Common myeloid progenitor, CD34-positive (primary cell): ENCODE measurements around the gene TYK2.

Experiments
- CTCF ChIA-PET: fragments of 350-600 bp; sonication (Branson Sonifier 250); formaldehyde crosslinking; loops from one replicate; lab custom pipeline; 2021; ENCODE audit warnings: antibody characterized with exemption; lab: Charles Lee
- POLR2A ChIA-PET: fragments of 350-600 bp; sonication (Branson Sonifier 250); formaldehyde crosslinking; loops from one replicate; lab custom pipeline; 2021; ENCODE audit warnings: antibody characterized with exemption; lab: Charles Lee
- DNase-seq, 3 donors: peaks; one replicate each; pipeline versions ENCODE4 v3.0.0 to v3.0.0-alpha.2; 2013
- H3K27ac ChIP-seq, 2 experiments: 1 replicate in 1 of 2; 2 replicates in 1 of 2; pipeline ENCODE4 v1.7.0; 2013; ENCODE audit warnings: inconsistent platforms in 2 of 2, low read length in 2 of 2, mild to moderate bottlenecking in 2 of 2, low read depth in 1 of 2, moderate library complexity in 1 of 2; ENCODE audit not compliant: severe bottlenecking in 2 of 2, insufficient read depth in 1 of 2, poor library complexity in 1 of 2
- H3K27me3 ChIP-seq, 5 experiments: replicated peaks in 2 of 5; 1 replicate in 3 of 5; 2 replicates in 2 of 5; pipeline versions ENCODE4 v1.6.1 to v1.7.0; 2013; ENCODE audit warnings: low read length in 4 of 5, mild to moderate bottlenecking in 2 of 5, moderate library complexity in 2 of 5, inconsistent platforms in 1 of 5; ENCODE audit not compliant: insufficient read depth in 5 of 5, control insufficient read depth in 4 of 5
- H3K36me3 ChIP-seq, 4 experiments: 1 replicate in 2 of 4; 2 replicates in 2 of 4; pipeline versions ENCODE4 v1.6.1 to v1.7.0; 2013; ENCODE audit warnings: low read length in 3 of 4, control low read depth in 1 of 4, mild to moderate bottlenecking in 1 of 4; ENCODE audit not compliant: control insufficient read depth in 4 of 4, insufficient read depth in 4 of 4
- H3K4me1 ChIP-seq, 4 experiments: 1 replicate in 3 of 4; 2 replicates in 1 of 4; pipeline versions ENCODE4 v1.6.1 to v1.7.1; 2013; ENCODE audit warnings: low read length in 3 of 4, mild to moderate bottlenecking in 3 of 4, control low read depth in 1 of 4, inconsistent platforms in 1 of 4, moderate library complexity in 1 of 4; ENCODE audit not compliant: control insufficient read depth in 4 of 4, insufficient read depth in 4 of 4; ENCODE audit errors: control extremely low read depth in 1 of 4
- H3K4me3 ChIP-seq, 7 experiments: 1 replicate in 4 of 7; 2 replicates in 3 of 7; pipeline versions ENCODE4 v1.5.1 to v1.7.0; 2013; ENCODE audit warnings: mild to moderate bottlenecking in 7 of 7, low read length in 6 of 7, moderate library complexity in 6 of 7, inconsistent platforms in 2 of 7, low read depth in 2 of 7, control low read depth in 1 of 7; ENCODE audit not compliant: insufficient read depth in 4 of 7, control insufficient read depth in 1 of 7; ENCODE audit errors: extremely low read depth in 1 of 7
- H3K9me3 ChIP-seq, 5 experiments: 1 replicate in 4 of 5; 2 replicates in 1 of 5; pipeline versions ENCODE4 v1.6.1 to v1.7.1; 2013; ENCODE audit warnings: low read length in 4 of 5, mild to moderate bottlenecking in 2 of 5, inconsistent platforms in 1 of 5, low read depth in 1 of 5, moderate library complexity in 1 of 5; ENCODE audit not compliant: control insufficient read depth in 4 of 5, insufficient read depth in 2 of 5; ENCODE audit errors: control extremely low read depth in 1 of 5
- WGBS: methylation state at CpG from one replicate; pipeline ENCODE4 v1.1.5; 2013; ENCODE audit not compliant: insufficient coverage; 5-methylcytosine and 5-hydroxymethylcytosine counted together

The TYK2 gene

DNA sequence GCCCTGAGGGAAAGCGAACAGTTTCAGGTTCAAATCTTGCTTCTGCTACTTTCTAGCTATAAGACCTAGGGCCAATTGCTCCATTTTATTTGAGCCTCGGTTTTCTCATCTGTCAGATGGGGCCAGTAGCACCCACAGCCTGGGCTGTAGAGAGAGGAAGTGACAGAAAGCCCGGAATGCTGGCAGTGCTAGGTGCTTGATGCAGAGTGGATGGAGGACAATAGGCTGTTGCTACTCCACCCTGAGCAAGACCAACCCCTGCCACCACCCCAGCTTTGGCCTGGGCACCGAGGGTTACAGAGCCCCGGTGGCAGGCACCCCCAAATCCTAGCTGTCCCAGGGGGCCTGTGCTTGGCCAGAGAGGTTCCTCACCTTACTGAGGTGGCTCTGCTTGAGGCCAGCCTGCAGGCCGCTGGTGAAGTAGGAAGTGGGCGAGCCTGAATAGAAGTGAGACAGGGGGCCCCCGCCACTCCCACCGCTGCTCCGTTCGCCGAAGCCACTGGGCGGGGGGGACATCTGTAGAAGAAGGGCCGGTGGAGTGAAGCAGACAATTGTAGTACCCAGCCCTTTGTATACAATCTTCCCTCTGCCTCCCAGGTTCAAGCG lies 62.4 kb downstream of the TYK2 start:
- WGBS = 92% methylated on average over 3 of the region's 15 CpGs
- H3K27me3 ChIP-seq = no peaks in the 10 kb centered on the region
- no peaks in the 10 kb centered on the region for H3K9me3 ChIP-seq
- no peak overlapping the region for H3K27ac ChIP-seq
- H3K36me3 ChIP-seq = peaks cover 20 to 67% (median 45%) of the 10 kb centered on the region in 4 experiments
- H3K4me3 ChIP-seq = no peak overlapping the region
- DNase-seq = no peak
- ChIA-PET POLR2A (interaction anchor here (0.6 kb wide), 1 partner anchor 41 kb away, joined by 4 read pairs; no protein-coding TSS in a partner anchor), CTCF (interaction anchor here (0.9 to 1.4 kb wide), 2 partner anchors 11 to 48 kb away, joined by 5 read pairs; no protein-coding TSS in a partner anchor)
- H3K4me1 ChIP-seq = peaks cover 0 to 14% (median 8%) of the 10 kb centered on the region in 4 experiments

- Histone ChIP-seq H3K9me3 (no peaks in the 10 kb centered on the region), H3K4me1 (peaks cover 0 to 14% (median 8%) of the 10 kb centered on the region in 4 experiments), H3K4me3 (no peak overlapping the region), H3K27ac (no peak overlapping the region), H3K36me3 (peaks cover 16 to 60% (median 39%) of the 10 kb centered on the region in 4 experiments), H3K27me3 (no peaks in the 10 kb centered on the region)
- no peak for DNase-seq
- POLR2A ChIA-PET = interaction anchor here (0.6 kb wide), 1 partner anchor 40 kb away, joined by 4 read pairs; no protein-coding TSS in a partner anchor
- 95% methylated on average over 24 of the region's 29 CpGs for WGBS
- CTCF ChIA-PET = interaction anchor here (0.6 to 1.4 kb wide), 3 partner anchors 8 to 12 kb away, joined by 3 to 5 read pairs (median 4); no protein-coding TSS in a partner anchor
Observed at GRCh38 chr19:10317045-10317856, 63.1 kb downstream of the TYK2 start.

DNA sequence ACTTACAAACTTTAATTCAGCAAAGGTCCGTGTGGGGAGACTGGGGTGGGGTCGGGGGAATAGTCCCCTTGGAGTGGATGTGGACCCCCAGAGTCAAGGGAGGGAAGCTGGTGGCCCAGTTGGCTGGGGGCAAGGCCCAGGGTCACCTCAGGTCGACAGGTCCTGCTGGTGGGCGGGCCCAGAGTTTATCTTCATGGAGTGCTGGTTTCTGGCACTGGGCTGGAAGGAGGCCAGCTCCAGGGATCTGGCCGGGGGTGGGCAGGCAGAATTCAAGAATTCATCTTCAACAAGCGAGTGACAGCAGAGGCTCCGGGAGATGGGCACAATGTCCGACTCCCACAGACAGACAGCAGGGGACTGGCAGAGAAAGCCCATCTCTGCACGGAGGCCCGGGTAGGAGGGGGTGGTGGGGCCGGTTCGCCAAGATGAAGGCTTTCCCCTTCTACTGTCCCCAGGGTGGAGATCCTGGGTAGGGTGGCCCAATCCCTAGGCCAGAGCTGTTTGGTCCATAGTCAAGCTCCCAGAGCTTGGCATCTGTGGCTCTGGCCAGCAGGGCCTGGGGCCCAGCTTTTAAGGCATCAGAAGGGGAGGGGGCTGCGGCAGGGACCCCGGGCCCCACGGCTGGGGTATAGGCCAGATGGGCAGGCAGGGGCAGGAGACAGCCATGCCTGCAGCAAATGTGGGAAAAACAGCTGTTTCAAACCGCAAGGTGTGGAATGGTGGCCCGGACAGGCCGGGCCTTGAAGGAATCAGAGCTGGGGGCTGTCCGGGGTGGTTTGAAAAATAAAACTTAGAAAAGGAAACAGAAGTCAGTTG lies 63.9 kb downstream of the TYK2 start:
- Histone ChIP-seq H3K27ac (peak overlapping the region in 1 of 2 experiments; percentile 66), H3K9me3 (no peaks in the 10 kb centered on the region), H3K36me3 (peaks cover 13 to 51% (median 31%) of the 10 kb centered on the region in 4 experiments), H3K4me3 (no peak overlapping the region), H3K4me1 (peaks cover 0 to 14% (median 8%) of the 10 kb centered on the region in 4 experiments), H3K27me3 (no peaks in the 10 kb centered on the region)
- no peak for DNase-seq
- 88% methylated on average over 18 of the region's 19 CpGs for WGBS
- CTCF ChIA-PET = interaction anchor here (0.6 to 1.0 kb wide), 2 partner anchors 8 to 11 kb away, joined by 3 to 4 read pairs; no protein-coding TSS in a partner anchor
- POLR2A ChIA-PET = no interaction called here

DNA sequence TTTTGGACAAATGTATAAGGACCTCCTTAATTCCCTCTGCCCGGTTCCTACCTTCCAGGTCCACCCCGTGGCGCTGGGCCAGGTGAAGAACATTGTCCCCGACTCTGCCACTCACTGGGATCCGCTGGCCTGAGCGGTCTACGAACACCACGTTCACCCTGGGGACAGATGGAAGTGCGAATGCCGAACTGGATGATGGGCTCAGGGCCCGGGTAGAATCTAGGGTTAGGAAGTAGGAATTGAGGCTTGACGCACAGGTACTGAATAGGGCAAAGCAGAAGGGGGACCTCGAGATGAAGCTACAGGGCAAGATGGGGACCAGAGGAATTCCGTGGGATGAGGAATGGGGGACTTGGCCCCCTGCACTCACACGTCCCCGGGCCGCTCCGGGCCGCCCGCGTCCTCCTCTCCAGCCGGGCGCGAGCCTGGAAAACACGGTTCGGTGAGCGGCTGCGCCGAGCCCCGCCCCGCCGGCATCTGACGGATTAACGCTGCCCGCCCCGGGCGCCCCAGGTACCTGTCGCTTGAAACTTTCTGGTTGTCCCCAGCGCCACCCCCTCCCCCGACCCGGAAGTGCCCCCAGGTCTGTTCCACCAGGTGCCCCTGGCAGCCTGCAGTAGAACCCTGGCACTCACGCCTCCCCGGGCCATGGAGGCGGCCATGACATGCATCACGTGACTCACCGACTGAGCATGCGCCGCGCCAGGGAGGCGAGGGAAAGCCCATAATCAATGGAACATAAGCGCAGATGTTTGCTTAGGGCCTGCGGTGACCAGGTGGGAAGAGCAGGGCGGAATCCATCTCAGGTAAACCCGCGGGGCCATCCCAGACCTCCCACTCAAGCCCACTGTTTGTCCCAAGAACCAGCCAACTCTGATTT lies 64.8 kb downstream of the TYK2 start, which contains the start of gene FDX2:
FDX2 (minus strand) TSS at position 681 of the 880 bp plus-strand sequence; CDS start at position 662, 19 bp downstream.
- no peaks in the 10 kb centered on the region for H3K9me3 ChIP-seq
- H3K4me1 ChIP-seq = peaks cover 0 to 14% (median 8%) of the 10 kb centered on the region in 4 experiments
- ChIA-PET CTCF (interaction anchor here (0.5 to 1.3 kb wide), 4 partner anchors 14 to 73 kb away, joined by 3 to 5 read pairs (median 3); partner anchors contain the start of gene ICAM1), POLR2A (interaction anchor here (0.8 kb wide), 1 partner anchor 65 kb away, joined by 3 read pairs; the partner anchor contains the start of gene TYK2)
- WGBS = 1% methylated on average over 43 of the region's 55 CpGs
- peak within 1 kb of the TSS; percentile 47 to 94 (median 88) for H3K4me3 ChIP-seq
- peak within 1 kb of the TSS in 1 of 2 experiments; percentile 66 for H3K27ac ChIP-seq
- DNase-seq = peak; percentile 72 to 79 (median 75)
- H3K36me3 ChIP-seq = peaks cover 9 to 43% (median 25%) of the 10 kb centered on the region in 4 experiments
- H3K27me3 ChIP-seq = no peaks in the 10 kb centered on the region

- no peak for DNase-seq
- ChIA-PET CTCF (no interaction called here), POLR2A (no interaction called here)
- no peaks in the 10 kb centered on the region for H3K27me3 ChIP-seq
- H3K27ac ChIP-seq = no peak within 1 kb of the TSS
- WGBS = 94% methylated on average over 13 of the region's 24 CpGs
- no peak within 1 kb of the TSS for H3K4me3 ChIP-seq
- peaks cover 0 to 22% (median 17%) of the 10 kb centered on the region in 4 experiments for H3K4me1 ChIP-seq
- peaks cover 0 to 8% (median 1%) of the 10 kb centered on the region in 4 experiments for H3K36me3 ChIP-seq
- H3K9me3 ChIP-seq = no peaks in the 10 kb centered on the region
Observed at GRCh38 chr19:10309423-10309822, 70.9 kb downstream of the TYK2 start, which contains the start of gene ZGLP1. Gene ZGLP1 (minus strand): TSS chr19:10309815.
